ENCODE results near the gene CLDN1.

GRCh38 chr3:190291994-190292584 is 30.2 kb downstream of the CLDN1 start:
- TF ChIP-seq CTCF (IDR thresholded peaks at IDR 0.05; ENCODE audit: borderline replicate concordance, extremely low read depth, low read length, poor library complexity, severe bottlenecking) (no peak), EZH2 (IDR thresholded peaks at IDR 0.05; ENCODE audit: borderline replicate concordance, low read depth, low read length, severe bottlenecking) (no peak)
